ENCODE data around the gene DNLZ. TPM values are rescaled to one million over a fixed set of nuclear protein-coding genes. Genes with fewer than 3 reads are reported as not detected.

The DNLZ gene
- total RNA-seq, 1 donor from 2014 or later, result 11.8 TPM

- no peaks in the 10 kb centered on the region for H3K4me1 Mint-ChIP-seq
- no peaks in the 10 kb centered on the region for H3K27me3 Mint-ChIP-seq (ENCODE audit: low read depth)
- DNase-seq (ENCODE audit: low spot score in 2 of 2, unreplicated experiment in 2 of 2), result no peak
- peaks cover 14% of the 10 kb centered on the region for H3K9me3 Mint-ChIP-seq
- H3K27ac Mint-ChIP-seq, result no peak overlapping the region
- TF ChIP-seq CTCF (IDR thresholded peaks at IDR 0.05; ENCODE audit: unreplicated experiment), result no peak
- no peak overlapping the region for H3K4me3 Mint-ChIP-seq
- no peaks in the 10 kb centered on the region for H3K36me3 Mint-ChIP-seq
Observed at GRCh38 chr9:136314056-136314416, 49.5 kb downstream of the DNLZ start.

- H3K9me3 Mint-ChIP-seq, result peaks cover 14% of the 10 kb centered on the region
- no peaks in the 10 kb centered on the region for H3K4me1 Mint-ChIP-seq
- H3K4me3 Mint-ChIP-seq, result no peak overlapping the region
- TF ChIP-seq CTCF (IDR thresholded peaks at IDR 0.05; ENCODE audit: unreplicated experiment), result no peak
- no peak for DNase-seq (ENCODE audit: low spot score in 2 of 2, unreplicated experiment in 2 of 2)
- H3K27ac Mint-ChIP-seq, result no peak overlapping the region
- H3K36me3 Mint-ChIP-seq, result no peaks in the 10 kb centered on the region
- H3K27me3 Mint-ChIP-seq (ENCODE audit: low read depth), result no peaks in the 10 kb centered on the region
Observed at GRCh38 chr9:136313111-136314055, 50.2 kb downstream of the DNLZ start.

DNA sequence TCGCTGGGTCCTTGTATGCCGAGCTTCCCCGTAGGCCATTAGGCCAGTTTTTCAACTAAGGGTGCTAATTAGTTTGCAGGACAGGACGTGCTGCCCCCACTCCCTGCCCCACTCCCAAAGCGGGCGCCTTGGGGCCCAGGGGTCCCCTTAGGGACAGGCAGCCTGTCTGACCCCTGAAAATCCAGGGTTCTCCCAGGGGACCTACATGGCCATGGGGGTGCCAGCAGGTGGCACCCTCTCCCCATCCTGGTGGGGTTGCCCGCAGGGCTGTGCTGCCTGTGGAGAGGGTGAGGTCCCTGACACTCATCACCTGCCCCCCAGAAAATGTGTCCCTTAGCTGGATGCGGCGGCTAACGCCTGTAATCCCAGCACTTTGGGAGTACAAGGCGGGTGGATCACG lies 51.1 kb downstream of the DNLZ start:
- Mint-ChIP-seq H3K4me1 (no peaks in the 10 kb centered on the region), H3K27ac (no peak overlapping the region), H3K9me3 (peaks cover 14% of the 10 kb centered on the region), H3K36me3 (no peaks in the 10 kb centered on the region), H3K4me3 (no peak overlapping the region), H3K27me3 (ENCODE audit: low read depth) (no peaks in the 10 kb centered on the region)
- TF ChIP-seq CTCF (IDR thresholded peaks at IDR 0.05; ENCODE audit: unreplicated experiment), result peak; percentile 37
- no peak for DNase-seq (ENCODE audit: low spot score in 2 of 2, unreplicated experiment in 2 of 2)

GRCh38 chr9:136312009-136312375 lies 51.6 kb downstream of the DNLZ start:
- Mint-ChIP-seq H3K27ac (no peak overlapping the region), H3K9me3 (peaks cover 14% of the 10 kb centered on the region), H3K36me3 (no peaks in the 10 kb centered on the region), H3K4me1 (no peaks in the 10 kb centered on the region), H3K4me3 (no peak overlapping the region), H3K27me3 (ENCODE audit: low read depth) (no peaks in the 10 kb centered on the region)
- TF ChIP-seq CTCF (IDR thresholded peaks at IDR 0.05; ENCODE audit: unreplicated experiment), result no peak
- no peak for DNase-seq (ENCODE audit: low spot score in 2 of 2, unreplicated experiment in 2 of 2)

DNA sequence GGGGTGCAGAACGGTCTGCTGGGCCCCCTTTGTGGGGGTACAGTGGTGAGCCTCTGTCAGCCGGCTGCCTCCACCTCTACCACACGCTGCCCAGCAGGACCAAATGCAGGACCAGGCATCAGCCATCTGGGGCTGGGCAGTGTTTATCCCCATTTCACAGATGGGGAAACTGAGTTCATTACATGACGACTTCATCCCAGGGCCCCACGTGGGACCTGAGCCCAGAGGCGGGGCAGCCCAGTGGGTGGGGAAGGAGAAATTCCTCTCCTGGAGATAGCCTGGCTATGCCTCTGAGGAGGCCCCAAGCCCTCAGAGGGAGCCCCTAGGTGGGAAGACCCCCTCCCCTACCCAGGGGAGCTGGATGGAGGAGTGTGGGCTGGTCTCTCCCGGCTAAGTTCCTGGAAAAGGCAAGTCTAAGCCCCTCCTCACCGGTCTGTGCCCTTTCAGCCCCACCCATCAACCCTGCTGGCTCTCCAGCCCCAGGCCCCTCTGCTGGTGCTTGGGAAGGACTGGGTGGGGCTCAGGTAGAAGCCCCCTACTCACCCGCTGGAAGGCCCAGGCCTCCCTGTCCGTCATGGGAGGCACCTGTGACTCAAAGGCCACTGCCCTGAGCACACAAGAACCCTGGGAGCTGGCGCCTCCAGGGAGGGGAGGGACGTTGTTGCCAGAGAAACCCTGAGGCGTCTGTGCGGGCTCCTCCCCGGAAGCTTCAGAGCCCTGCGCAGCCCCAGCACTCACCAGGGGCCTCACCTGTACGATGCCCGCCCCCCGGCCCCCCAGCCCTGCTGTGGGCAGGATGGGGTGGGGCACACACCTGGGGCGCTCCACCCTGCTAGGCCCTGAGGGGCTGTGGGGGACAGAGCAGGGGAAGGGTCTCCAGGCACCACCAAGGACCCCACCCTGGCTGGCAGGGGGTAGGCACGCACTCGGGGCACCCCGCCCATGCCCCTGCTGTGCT lies 52.2 kb downstream of the DNLZ start:
- H3K9me3 Mint-ChIP-seq, result peaks cover 14% of the 10 kb centered on the region
- no peak for DNase-seq (ENCODE audit: low spot score in 2 of 2, unreplicated experiment in 2 of 2)
- H3K4me3 Mint-ChIP-seq, result no peak overlapping the region
- no peak for TF ChIP-seq CTCF (IDR thresholded peaks at IDR 0.05; ENCODE audit: unreplicated experiment)
- H3K27me3 Mint-ChIP-seq (ENCODE audit: low read depth), result no peaks in the 10 kb centered on the region
- no peak overlapping the region for H3K27ac Mint-ChIP-seq
- H3K4me1 Mint-ChIP-seq, result no peaks in the 10 kb centered on the region
- no peaks in the 10 kb centered on the region for H3K36me3 Mint-ChIP-seq
